Smooth muscle cell (in vitro differentiated cells): ENCODE measurements around the gene BCORL1. TPM values are rescaled to one million over a fixed set of nuclear protein-coding genes. Genes with fewer than 3 reads are reported as not detected.

Source experiments
- DNase-seq: peaks from one replicate; lab custom pipeline; 2025; ENCODE audit not compliant: unreplicated experiment; lab: John Stamatoyannopoulos, UW
- H2AFZ ChIP-seq: fragments of 200-600 bp; sonication (generic); 2 replicates; pipeline ENCODE4 v1.6.0; 2016; ENCODE audit warnings: antibody characterized with exemption, low read depth, mild to moderate bottlenecking
- H3F3A ChIP-seq: fragments of 200-600 bp; sonication (generic); 2 replicates; pipeline ENCODE4 v1.6.0; 2017; ENCODE audit warnings: antibody characterized with exemption, low read depth
- H3K27ac ChIP-seq: fragments of 200-600 bp; sonication (generic); 2 replicates; pipeline ENCODE4 v1.5.1; 2016; ENCODE audit warnings: low read depth, mild to moderate bottlenecking
- H3K27me3 ChIP-seq: fragments of 200-600 bp; sonication (generic); 2 replicates; pipeline ENCODE4 v1.6.1; 2016; ENCODE audit warnings: low read depth, mild to moderate bottlenecking
- H3K36me3 ChIP-seq: fragments of 200-600 bp; sonication (generic); 2 replicates; pipeline ENCODE4 v1.5.1; 2016; ENCODE audit warnings: low read depth
- H3K4me1 ChIP-seq: fragments of 200-600 bp; sonication (generic); 2 replicates; pipeline ENCODE4 v1.5.1; 2016; ENCODE audit warnings: low read depth
- H3K4me2 ChIP-seq: fragments of 200-600 bp; sonication (generic); 2 replicates; pipeline ENCODE4 v1.6.0; 2016; ENCODE audit warnings: mild to moderate bottlenecking
- H3K4me3 ChIP-seq: fragments of 200-600 bp; sonication (generic); 2 replicates; pipeline ENCODE4 v1.5.1; 2016; ENCODE audit warnings: mild to moderate bottlenecking
- H3K79me2 ChIP-seq: fragments of 200-600 bp; sonication (generic); 2 replicates; pipeline ENCODE4 v1.6.0; 2016; ENCODE audit warnings: low read depth, mild to moderate bottlenecking
- H3K9ac ChIP-seq: fragments of 200-600 bp; sonication (generic); 2 replicates; pipeline ENCODE4 v1.6.0; 2016; ENCODE audit warnings: low read depth
- H3K9me3 ChIP-seq: fragments of 200-600 bp; sonication (generic); replicated peaks from 2 replicates; pipeline ENCODE4 v1.5.1; 2016; ENCODE audit warnings: low read depth
- H4K20me1 ChIP-seq: fragments of 200-600 bp; sonication (generic); 2 replicates; pipeline ENCODE4 v1.6.0; 2016; ENCODE audit warnings: low read depth
- WGBS: methylation state at CpG from one replicate; pipeline ENCODE4 v1.1.7; 2016; ENCODE audit warnings: low lambda C conversion rate; 5-methylcytosine and 5-hydroxymethylcytosine counted together
- polyA plus RNA-seq: library from polyadenylated mRNA; unstranded; fragments of >200 nt; fragmentation: Nextera tagmentation; extraction: Ambion mirVana; gene quantifications from 2 replicates; pipeline ENCODE4 v1.2.1, GENCODE V29; 2016
- total RNA-seq: library from RNA; depleted of rRNA; stranded (reverse); fragments of >200 nt; gene quantifications from 2 replicates; pipeline ENCODE4 v1.2.3, GENCODE V29; 2014
- TF ChIP-seq, protein P1 (sequence below): fragments of 200-600 bp; sonication (generic); IDR thresholded peaks from 2 replicates; pipeline ENCODE4 v1.5.1; 2017; ENCODE audit warnings: borderline replicate concordance, mild to moderate bottlenecking, antibody characterized with exemption; ENCODE audit not compliant: insufficient read depth, poor library complexity, severe bottlenecking

BCORL1 gene
- total and polyA plus RNA-seq, 2 experiments from 2014 or later = 3.0 to 8.0 TPM

DNA sequence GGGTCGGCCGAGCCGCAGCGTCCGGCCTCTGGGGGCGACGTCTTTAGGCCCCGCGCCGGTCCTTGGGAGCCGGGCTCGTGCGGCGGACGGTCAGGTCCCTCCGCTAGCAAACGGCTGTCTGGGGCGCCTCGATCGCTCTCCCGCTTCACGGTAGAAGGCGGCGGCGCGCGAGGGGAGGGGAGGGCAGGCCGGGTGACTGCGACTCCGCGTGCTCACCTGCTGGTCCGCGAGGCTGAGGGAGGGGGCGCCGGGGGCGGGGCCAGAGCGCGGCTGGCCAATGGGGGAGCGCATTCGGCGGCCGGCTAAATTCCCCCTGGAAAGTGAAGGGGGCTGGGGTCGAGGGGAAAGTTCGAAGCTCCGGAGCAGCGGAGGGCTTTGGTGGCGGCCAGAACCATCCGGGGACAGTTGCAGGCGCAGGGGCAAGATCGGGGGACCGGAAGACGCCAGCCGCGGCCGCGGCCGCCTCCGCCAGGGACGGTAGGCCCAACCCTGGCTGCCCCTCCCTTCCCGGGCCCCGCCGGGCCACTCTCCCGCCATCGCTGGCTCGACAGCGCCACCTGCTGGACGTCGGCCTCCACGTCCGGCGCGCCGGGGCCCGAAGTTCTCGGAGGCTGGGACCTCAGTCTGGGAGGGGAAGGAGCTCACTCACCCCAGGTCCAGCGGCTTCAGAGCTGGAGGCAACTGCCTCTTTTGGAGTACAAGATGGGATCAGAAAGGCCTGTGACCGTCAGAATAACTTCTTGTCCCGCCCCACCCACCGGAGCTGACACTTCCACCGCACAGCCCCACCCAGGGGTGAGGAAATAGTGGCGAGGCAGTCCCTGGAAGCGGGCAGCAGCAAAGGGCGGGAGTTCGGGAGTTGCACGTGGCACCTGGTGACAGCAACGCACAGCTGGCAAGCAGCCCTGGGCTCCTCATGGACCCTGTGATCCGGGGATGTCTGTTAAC lies 78.0 kb downstream of the BCORL1 start:
- H4K20me1 ChIP-seq = no peaks in the 10 kb centered on the region
- DNase-seq = peak; percentile 60
- no peak overlapping the region for H3K9ac ChIP-seq
- no peak overlapping the region for H3K27ac ChIP-seq
- H3F3A ChIP-seq = no peaks in the 10 kb centered on the region
- no peaks in the 10 kb centered on the region for H3K79me2 ChIP-seq
- no peaks in the 10 kb centered on the region for H3K27me3 ChIP-seq
- H3K4me2 ChIP-seq = peak overlapping the region; percentile 77
- WGBS = 32% methylated on average over 70 of the region's 87 CpGs
- no peaks in the 10 kb centered on the region for H3K4me1 ChIP-seq
- H3K4me3 ChIP-seq = peak overlapping the region; percentile 51
- no peaks in the 10 kb centered on the region for H3K9me3 ChIP-seq
- no peak overlapping the region for H2AFZ ChIP-seq
- no peaks in the 10 kb centered on the region for H3K36me3 ChIP-seq
- TF ChIP-seq, protein P1, sequence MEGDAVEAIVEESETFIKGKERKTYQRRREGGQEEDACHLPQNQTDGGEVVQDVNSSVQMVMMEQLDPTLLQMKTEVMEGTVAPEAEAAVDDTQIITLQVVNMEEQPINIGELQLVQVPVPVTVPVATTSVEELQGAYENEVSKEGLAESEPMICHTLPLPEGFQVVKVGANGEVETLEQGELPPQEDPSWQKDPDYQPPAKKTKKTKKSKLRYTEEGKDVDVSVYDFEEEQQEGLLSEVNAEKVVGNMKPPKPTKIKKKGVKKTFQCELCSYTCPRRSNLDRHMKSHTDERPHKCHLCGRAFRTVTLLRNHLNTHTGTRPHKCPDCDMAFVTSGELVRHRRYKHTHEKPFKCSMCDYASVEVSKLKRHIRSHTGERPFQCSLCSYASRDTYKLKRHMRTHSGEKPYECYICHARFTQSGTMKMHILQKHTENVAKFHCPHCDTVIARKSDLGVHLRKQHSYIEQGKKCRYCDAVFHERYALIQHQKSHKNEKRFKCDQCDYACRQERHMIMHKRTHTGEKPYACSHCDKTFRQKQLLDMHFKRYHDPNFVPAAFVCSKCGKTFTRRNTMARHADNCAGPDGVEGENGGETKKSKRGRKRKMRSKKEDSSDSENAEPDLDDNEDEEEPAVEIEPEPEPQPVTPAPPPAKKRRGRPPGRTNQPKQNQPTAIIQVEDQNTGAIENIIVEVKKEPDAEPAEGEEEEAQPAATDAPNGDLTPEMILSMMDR = peak; percentile 78

DNA sequence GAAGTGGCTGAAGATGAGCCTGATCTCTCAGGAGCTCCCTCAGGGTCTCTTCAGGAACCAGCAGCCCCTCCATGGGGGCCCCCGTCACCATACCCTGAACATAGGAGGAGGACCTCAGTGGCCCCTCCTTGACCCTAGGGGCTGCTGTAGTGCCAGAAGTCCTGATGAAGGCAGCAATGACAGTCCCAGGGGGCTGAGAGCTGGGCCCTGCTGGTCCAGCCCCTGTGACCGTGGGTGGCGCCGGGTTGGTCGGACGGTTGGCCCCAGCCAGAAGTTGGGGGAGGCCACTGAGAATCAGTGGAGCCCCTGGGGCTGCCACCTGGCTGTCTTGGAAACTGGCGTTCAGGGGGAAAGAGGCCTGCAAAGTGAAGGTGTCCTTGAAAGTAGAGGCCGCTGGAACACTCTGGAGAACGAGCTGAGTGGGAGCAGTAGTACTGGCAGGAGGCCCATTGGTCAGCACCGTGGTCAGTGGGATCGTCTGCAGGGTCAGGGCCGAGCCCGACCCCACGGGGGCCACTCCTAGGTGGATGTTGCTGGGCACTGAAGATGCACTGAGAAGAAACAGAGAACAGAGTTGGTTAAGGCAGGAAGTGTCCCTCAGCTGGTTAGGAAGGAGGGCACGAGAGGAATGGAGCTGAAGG lies 84.7 kb downstream of the BCORL1 start:
- Histone ChIP-seq H4K20me1 (no peaks in the 10 kb centered on the region), H3K4me2 (no peak overlapping the region), H2AFZ (no peak overlapping the region), H3F3A (no peaks in the 10 kb centered on the region), H3K4me1 (no peaks in the 10 kb centered on the region), H3K9me3 (no peaks in the 10 kb centered on the region), H3K79me2 (no peaks in the 10 kb centered on the region), H3K27ac (no peak overlapping the region), H3K27me3 (no peaks in the 10 kb centered on the region), H3K9ac (no peak overlapping the region), H3K4me3 (no peak overlapping the region), H3K36me3 (no peaks in the 10 kb centered on the region)
- WGBS = 87% methylated on average over 15 of the region's 15 CpGs
- TF ChIP-seq, protein P1 = no peak
- DNase-seq = no peak

DNA sequence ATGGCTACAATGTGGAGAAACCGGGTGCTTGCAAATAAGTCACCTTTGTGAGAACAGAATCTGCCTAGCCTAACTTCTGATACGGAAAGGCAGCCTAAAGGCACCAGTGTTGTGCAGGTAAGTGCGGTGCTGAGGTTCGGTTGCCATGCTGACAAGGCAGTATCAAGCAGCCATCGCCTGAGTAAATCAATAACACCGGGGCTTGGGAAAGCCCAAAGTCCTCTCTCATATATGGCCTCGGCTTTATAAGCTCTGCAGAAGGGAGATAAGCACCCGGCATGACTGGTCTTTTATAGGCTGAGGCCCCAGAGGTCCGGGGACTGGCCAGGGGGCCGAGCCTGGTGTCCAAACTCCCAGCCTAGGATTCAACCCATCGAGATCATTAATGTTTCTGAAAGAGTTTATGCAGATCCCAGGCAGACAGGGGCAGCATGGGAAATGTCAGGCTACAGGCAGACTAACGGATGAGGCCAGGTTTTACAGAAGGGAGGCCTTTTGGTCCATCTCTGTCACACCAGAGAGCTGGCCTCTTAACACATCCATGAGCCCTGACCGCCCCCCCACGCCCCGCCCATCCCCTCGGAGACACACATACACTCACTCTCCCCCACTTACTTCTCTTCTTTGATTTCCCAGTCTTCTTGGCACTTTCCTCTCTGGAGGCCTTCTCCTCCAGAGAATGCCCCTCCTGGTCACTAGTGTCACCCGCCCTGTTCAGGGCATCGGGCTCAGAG lies 89.3 kb downstream of the BCORL1 start:
- H3K36me3 ChIP-seq = no peaks in the 10 kb centered on the region
- WGBS = 71% methylated on average over 18 of the region's 18 CpGs
- no peaks in the 10 kb centered on the region for H3K4me1 ChIP-seq
- H2AFZ ChIP-seq = no peak overlapping the region
- no peaks in the 10 kb centered on the region for H3K9me3 ChIP-seq
- H3F3A ChIP-seq = no peaks in the 10 kb centered on the region
- H3K27me3 ChIP-seq = no peaks in the 10 kb centered on the region
- H4K20me1 ChIP-seq = no peaks in the 10 kb centered on the region
- H3K79me2 ChIP-seq = no peaks in the 10 kb centered on the region
- no peak overlapping the region for H3K4me3 ChIP-seq
- TF ChIP-seq, protein P1 = no peak
- no peak for DNase-seq
- H3K9ac ChIP-seq = no peak overlapping the region
- H3K27ac ChIP-seq = no peak overlapping the region
- H3K4me2 ChIP-seq = no peak overlapping the region
